Right lobe of liver (tissue), 6 donors: ENCODE data around the gene TCEA3. TPM values are rescaled to one million over a fixed set of nuclear protein-coding genes. Genes with fewer than 3 reads are reported as not detected.

Source experiments
- ATAC-seq, 4 donors: fragments of 200-7000 bp; cut with Tn5 transposase; one replicate each; pipeline ENCODE4 v1.9.1; 2020; ENCODE audit warnings: mild to moderate bottlenecking in 4 of 4, moderate library complexity in 4 of 4
- DNase-seq, 3 donors: peaks; one replicate each; pipeline ENCODE4 v3.0.0-alpha.2; 2020
- H3K27ac ChIP-seq, 3 donors: fragments of 200-600 bp; one replicate each; pipeline ENCODE4 v1.8.0; 2022
- H3K27me3 ChIP-seq, 2 donors: fragments of 200-600 bp; one replicate each; pipeline ENCODE4 v1.8.0; 2022
- H3K36me3 ChIP-seq, 4 donors: fragments of 200-600 bp; sonication (generic) in 1 of 4; one replicate each; pipeline versions ENCODE4 v1.5.1 to v1.8.0; 2017 to 2022; ENCODE audit warnings: control low read depth in 1 of 4
- H3K4me1 ChIP-seq, 4 donors: fragments of 200-600 bp; sonication (generic) in 1 of 4; one replicate each; pipeline versions ENCODE4 v1.5.1 to v1.8.0; 2017 to 2022; ENCODE audit warnings: control low read depth in 1 of 4
- H3K4me3 ChIP-seq, 3 donors: fragments of 200-600 bp; one replicate each; pipeline ENCODE4 v1.8.0; 2022
- H3K9me3 ChIP-seq, 4 donors: fragments of 200-600 bp; sonication (generic) in 1 of 4; one replicate each; pipeline versions ENCODE4 v1.5.1 to v1.8.0; 2017 to 2022; ENCODE audit warnings: control low read depth in 1 of 4
- POLR2A ChIP-seq: fragments of 450-650 bp; IDR thresholded peaks from one replicate; pipeline ENCODE4 v1.6.1; 2017; ENCODE audit warnings: antibody characterized with exemption, mild to moderate bottlenecking
- WGBS: methylation state at CpG from one replicate; pipeline ENCODE4 v1.1.6; 2018; ENCODE audit warnings: low coverage, low lambda C conversion rate; ENCODE audit not compliant: insufficient coverage; ENCODE audit errors: missing lambda C conversion rate; 5-methylcytosine and 5-hydroxymethylcytosine counted together
- intact Hi-C, 2 donors: fragments of 100-400 bp; cut with DNase I; formaldehyde crosslinking; loops; one replicate each; pipeline versions ENCODE4 v1.11.2 to v1.14.1; 2022
- total RNA-seq, 6 experiments: library from RNA; depleted of rRNA in 2 of 6; stranded (reverse); fragments of >200 nt in 2 of 6; fragmentation: NEBNext Ultra II Directional in 3 of 6; extraction: Animal tissue kit (Norgen Biotek cat#: 25700) in 3 of 6; gene quantifications; one replicate each; pipeline versions ENCODE4 v1.1.0 to v1.2.4, GENCODE V29; 2016 to 2023
- TF ChIP-seq, protein P1 (sequence below), 4 donors: fragments of 200-600 bp in 3 of 4; fragments of 450-650 bp in 1 of 4; IDR thresholded peaks; one replicate each; pipeline versions ENCODE4 v1.5.1 to v1.8.0; 2016 to 2022; ENCODE audit warnings: antibody characterized with exemption in 4 of 4, mild to moderate bottlenecking in 2 of 4
- donor health status: DM: no; HTN: yes; CAD: no.
- donor health status: DM: no; HTN: no; CAD: no.
- donor health status: DM: no; HTN: no; CAD: no.
- donor health status: DM: no; HTN: yes; CAD: no.
- donor health status: DM: no; HTN: yes; CAD: no.

Gene TCEA3
- total RNA-seq, 6 experiments from 2014 or later, result 53.3 to 94.0 (median 63.2) TPM

DNA sequence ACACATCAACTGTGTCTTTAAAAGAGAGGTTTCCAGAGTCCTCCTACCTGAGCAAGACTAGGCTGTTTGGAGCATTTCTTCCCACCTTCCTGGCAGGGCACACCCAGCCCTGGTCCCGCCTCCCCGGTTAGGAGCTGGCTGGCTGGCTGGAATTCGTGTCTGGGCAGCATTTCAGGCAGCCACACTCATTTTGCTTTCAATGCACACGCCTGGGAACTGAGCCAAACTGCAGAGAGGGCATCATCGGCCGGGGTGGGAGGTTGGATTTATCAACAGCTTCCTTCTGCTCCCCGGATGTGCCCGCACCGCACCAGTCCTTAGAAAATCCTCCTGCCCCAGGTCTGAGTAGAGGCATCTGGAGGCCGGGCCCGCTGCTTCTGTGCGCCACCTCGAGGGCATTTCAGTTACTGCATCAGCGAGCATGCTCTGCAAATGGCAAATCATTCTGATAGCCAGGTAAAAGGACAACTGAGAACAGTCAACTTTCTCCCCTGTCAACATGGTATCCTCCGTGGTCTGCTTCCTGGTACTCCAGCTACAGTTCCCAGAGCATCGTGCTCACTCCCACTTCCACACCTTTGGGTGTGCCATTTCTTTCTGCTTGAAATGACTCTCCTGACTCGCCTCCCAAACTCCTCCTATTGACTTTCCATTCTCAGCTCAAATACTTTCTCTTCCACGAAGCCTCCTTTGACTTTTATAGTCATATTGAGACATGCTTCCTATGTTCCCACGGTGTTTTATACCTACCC is 20.6 kb downstream of the TCEA3 start:
- DNase-seq (peak; percentile 86 to 89 (median 88)), ATAC-seq (peak; percentile 90 to 92 (median 92))
- intact Hi-C loops, result no loop called here
- H3K4me1 ChIP-seq, result peaks cover 0 to 22% (median 8%) of the 10 kb centered on the region in 4 donors
- WGBS, result 10% methylated on average over 16 of the region's 19 CpGs
- no peaks in the 10 kb centered on the region for H3K9me3 ChIP-seq
- H3K27ac ChIP-seq, result no peak overlapping the region
- peaks cover 0 to 33% (median 11%) of the 10 kb centered on the region in 4 donors for H3K36me3 ChIP-seq
- H3K27me3 ChIP-seq, result no peaks in the 10 kb centered on the region
- no peak for TF ChIP-seq POLR2A
- TF ChIP-seq, protein P1, sequence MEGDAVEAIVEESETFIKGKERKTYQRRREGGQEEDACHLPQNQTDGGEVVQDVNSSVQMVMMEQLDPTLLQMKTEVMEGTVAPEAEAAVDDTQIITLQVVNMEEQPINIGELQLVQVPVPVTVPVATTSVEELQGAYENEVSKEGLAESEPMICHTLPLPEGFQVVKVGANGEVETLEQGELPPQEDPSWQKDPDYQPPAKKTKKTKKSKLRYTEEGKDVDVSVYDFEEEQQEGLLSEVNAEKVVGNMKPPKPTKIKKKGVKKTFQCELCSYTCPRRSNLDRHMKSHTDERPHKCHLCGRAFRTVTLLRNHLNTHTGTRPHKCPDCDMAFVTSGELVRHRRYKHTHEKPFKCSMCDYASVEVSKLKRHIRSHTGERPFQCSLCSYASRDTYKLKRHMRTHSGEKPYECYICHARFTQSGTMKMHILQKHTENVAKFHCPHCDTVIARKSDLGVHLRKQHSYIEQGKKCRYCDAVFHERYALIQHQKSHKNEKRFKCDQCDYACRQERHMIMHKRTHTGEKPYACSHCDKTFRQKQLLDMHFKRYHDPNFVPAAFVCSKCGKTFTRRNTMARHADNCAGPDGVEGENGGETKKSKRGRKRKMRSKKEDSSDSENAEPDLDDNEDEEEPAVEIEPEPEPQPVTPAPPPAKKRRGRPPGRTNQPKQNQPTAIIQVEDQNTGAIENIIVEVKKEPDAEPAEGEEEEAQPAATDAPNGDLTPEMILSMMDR (IDR thresholded peaks at IDR 0.05), result peak; percentile 92 to 93 (median 92)
- H3K4me3 ChIP-seq, result no peak overlapping the region

DNA sequence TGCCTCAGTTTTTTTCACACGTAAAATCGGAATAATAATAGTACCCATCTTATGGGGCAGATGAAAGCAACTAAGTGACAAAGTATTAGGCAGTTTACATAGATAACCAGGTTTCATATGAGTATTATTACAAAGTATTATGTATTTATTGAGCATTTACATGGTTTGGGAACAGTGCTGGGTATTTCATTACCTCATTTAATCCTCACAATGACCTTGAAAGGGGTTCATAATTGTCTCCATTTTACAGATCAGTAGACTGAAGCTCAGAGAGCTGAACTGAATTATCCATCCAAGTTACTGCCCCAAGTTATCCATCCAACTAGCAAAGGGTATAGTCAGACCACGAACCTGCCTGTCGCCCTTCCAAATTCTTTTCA is 21.2 kb downstream of the TCEA3 start:
- intact Hi-C loops, result no loop called here
- TF ChIP-seq POLR2A, result no peak
- TF ChIP-seq, protein P1 (IDR thresholded peaks at IDR 0.05), result no peak
- no peaks in the 10 kb centered on the region for H3K27me3 ChIP-seq
- DNase-seq (no peak), ATAC-seq (no peak)
- H3K4me1 ChIP-seq, result peaks cover 0 to 22% (median 8%) of the 10 kb centered on the region in 4 donors
- 82% methylated on average over 4 of the region's 4 CpGs for WGBS
- no peak overlapping the region for H3K4me3 ChIP-seq
- no peaks in the 10 kb centered on the region for H3K9me3 ChIP-seq
- peaks cover 0 to 28% (median 11%) of the 10 kb centered on the region in 4 donors for H3K36me3 ChIP-seq
- no peak overlapping the region for H3K27ac ChIP-seq

DNA sequence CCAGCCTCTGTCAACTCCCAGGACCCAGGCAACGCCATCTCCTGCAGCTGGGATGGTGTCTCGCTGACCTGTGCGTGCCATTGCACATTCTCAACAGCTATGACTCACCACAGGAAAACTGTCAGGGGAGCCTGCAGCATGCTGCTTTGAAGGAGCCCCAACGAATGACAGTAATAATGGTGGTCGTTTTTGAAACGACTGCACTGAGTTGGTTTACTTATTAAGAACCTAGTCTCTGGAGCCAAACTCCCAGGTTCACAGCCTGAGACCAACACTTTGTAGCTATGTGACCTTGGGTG is 21.6 kb downstream of the TCEA3 start:
- no peak for TF ChIP-seq POLR2A
- TF ChIP-seq, protein P1 (IDR thresholded peaks at IDR 0.05), result no peak
- H3K4me3 ChIP-seq, result no peak overlapping the region
- intact Hi-C loops, result no loop called here
- no peaks in the 10 kb centered on the region for H3K27me3 ChIP-seq
- no peaks in the 10 kb centered on the region for H3K9me3 ChIP-seq
- peaks cover 0 to 24% (median 9%) of the 10 kb centered on the region in 4 donors for H3K36me3 ChIP-seq
- H3K4me1 ChIP-seq, result peaks cover 0 to 22% (median 8%) of the 10 kb centered on the region in 4 donors
- no peak for DNase-seq
- no peak overlapping the region for H3K27ac ChIP-seq
- ATAC-seq, result peak in 1 of 4 donors; percentile 27
- 38% methylated on average over 4 of the region's 6 CpGs for WGBS

DNA sequence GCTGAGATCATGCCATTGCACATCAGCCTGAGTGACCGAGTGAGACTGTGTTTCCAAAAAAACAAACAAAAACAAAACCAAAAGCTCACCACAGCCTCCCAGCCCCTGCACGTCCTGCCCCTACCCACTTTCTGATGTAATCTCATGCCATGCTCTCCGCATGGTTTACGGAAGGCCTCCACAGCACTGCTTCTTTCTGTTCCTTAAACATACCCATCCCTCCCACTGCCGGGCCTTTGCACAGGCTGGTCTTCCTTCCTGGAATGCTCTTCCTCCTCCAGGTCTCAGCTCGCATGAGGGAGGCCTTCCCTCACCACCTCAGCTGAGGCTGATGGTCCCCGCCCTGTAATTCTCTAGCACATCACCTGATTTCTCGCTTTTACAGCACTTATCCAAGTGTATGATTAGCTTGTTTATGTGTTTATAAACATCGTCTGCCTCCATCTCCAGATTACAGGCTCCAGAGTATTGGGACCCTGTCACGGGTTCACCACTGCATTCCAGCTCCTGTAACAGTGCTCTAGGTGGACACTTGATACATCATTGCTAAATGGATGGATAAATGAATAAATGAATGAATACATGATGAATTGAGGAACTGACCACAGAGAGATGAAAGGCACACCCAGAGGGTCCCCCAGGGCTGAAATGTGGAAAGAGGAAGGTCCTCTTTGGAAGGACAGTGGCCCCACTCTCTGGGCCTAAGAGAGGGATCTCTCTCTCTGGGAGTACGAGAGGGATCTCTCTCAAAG is 22.1 kb downstream of the TCEA3 start:
- ATAC-seq (peak; percentile 5 to 41 (median 18)), DNase-seq (no peak)
- no peaks in the 10 kb centered on the region for H3K9me3 ChIP-seq
- intact Hi-C loops, result no loop called here
- TF ChIP-seq, protein P1 (IDR thresholded peaks at IDR 0.05), result no peak
- no peak for TF ChIP-seq POLR2A
- 77% methylated on average over 10 of the region's 11 CpGs for WGBS
- H3K27me3 ChIP-seq, result no peaks in the 10 kb centered on the region
- H3K4me1 ChIP-seq, result peaks cover 0 to 22% (median 8%) of the 10 kb centered on the region in 4 donors
- peaks cover 0 to 27% (median 9%) of the 10 kb centered on the region in 4 donors for H3K36me3 ChIP-seq
- H3K4me3 ChIP-seq, result no peak overlapping the region
- no peak overlapping the region for H3K27ac ChIP-seq
